Activated naive CD4-positive, alpha-beta T cell treated with anti-CD3 and anti-CD28 coated beads, Interleukin-2, amount 50 U/mL, for 72 hours (primary cell): ENCODE data around the gene RNF150. TPM values are rescaled to one million over a fixed set of nuclear protein-coding genes. Genes with fewer than 3 reads are reported as not detected.
"Not testable (repeated sequence)": the region's sequence is repeated elsewhere in the genome, so short reads cannot be mapped to it uniquely, and the experiment has no call there.

Experiments
- ATAC-seq, 2 donors: fragments of 150-1000 bp; cut with Tn5 transposase; 2 replicates each; pipeline ENCODE4 v1.10.0; 2021; ENCODE audit warnings: mild to moderate bottlenecking in 2 of 2, moderate library complexity in 2 of 2
- DNase-seq, 2 donors: peaks; one replicate each; pipeline ENCODE4 v3.0.0; 2021 to 2022; ENCODE audit warnings: low spot score in 2 of 2
- H3K27ac Mint-ChIP-seq, 2 donors: one replicate each; pipeline ENCODE4 v1.8.0; 2022; ENCODE audit warnings: mild to moderate bottlenecking in 2 of 2, mixed read lengths in 2 of 2
- H3K36me3 Mint-ChIP-seq, 2 donors: one replicate each; pipeline ENCODE4 v1.8.0; 2022; ENCODE audit warnings: mixed read lengths in 2 of 2
- H3K9me3 Mint-ChIP-seq, 2 donors: one replicate each; pipeline ENCODE4 v1.8.0; 2022; ENCODE audit warnings: mixed read lengths in 2 of 2
- total RNA-seq, 2 donors: library from RNA; stranded (reverse); gene quantifications; one replicate each; pipeline ENCODE4 v1.2.3, GENCODE V29; 2022

RNF150 gene
- total RNA-seq, 2 donors from 2014 or later, result 0.08 TPM; not detected in 1

DNA sequence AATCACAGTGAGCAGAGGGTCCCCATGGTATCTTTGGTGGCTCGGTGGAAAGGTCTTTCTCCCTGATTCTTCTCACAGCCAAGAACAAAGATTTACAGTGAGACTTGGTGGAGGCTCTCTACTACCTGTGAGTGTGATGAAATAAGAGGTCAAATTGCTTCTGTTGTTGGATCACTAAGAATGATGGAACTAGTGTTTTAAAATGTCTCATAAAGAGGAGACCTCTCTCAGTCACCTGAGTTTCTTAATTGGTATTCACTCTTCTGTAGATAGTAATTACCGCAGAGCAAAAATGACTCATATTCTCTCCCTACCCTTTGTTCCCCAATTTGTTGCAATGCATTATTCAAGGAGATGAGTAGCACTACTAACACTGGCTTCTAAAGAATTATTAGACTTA, 276.2 kb downstream of the RNF150 start:
- no peak for DNase-seq
- peak in 1 of 2 donors; percentile 34 for ATAC-seq
- Mint-ChIP-seq H3K27ac (no peak overlapping the region), H3K9me3 (no peaks in the 10 kb centered on the region), H3K36me3 (no peaks in the 10 kb centered on the region)

DNA sequence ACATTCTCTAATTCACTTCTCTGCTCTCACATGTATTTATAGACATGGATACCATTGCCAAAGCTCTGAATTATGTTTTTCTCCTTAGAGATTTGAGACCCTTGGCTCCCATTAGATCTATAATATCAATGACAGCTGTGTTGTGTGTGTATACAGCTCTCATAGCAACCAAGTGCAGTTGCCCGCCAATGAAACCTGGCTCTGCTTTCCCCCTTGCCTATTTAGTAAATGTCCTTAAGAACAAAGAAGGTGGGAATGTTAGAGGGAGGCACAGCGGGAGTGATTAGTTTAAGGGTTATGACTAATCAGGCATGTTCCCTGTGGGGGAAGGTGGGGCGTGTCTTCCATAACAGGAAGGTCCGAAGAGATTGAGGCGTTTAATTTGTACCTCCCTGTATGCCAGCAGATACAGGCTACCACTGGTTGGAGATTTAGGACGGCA, 276.6 kb downstream of the RNF150 start:
- Mint-ChIP-seq H3K36me3 (no peaks in the 10 kb centered on the region), H3K27ac (no peak overlapping the region), H3K9me3 (no peaks in the 10 kb centered on the region)
- DNase-seq (no peak), ATAC-seq (no peak)

DNA sequence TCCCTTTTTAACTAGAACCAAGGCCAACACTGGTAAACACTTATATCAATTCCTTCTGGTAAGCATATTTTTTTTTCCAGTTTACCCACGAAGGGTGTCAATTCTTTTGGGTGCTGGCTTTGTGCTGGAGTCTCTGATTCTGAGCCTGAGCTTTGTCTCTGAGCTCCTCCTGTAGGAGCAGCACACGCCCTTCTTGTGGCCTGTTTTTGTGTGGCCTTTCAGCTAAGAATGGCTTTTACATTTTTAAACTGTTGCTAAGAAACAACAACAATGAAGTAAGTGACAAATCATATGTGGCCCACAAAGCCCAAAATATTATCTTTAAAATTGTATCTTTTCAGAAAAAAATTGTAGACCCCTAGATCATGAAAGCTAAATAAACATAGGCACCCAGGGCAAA, 279.1 kb downstream of the RNF150 start:
- Mint-ChIP-seq H3K9me3 (no peaks in the 10 kb centered on the region), H3K27ac (no peak overlapping the region), H3K36me3 (no peaks in the 10 kb centered on the region)
- ATAC-seq, result no peak
- no peak for DNase-seq

DNA sequence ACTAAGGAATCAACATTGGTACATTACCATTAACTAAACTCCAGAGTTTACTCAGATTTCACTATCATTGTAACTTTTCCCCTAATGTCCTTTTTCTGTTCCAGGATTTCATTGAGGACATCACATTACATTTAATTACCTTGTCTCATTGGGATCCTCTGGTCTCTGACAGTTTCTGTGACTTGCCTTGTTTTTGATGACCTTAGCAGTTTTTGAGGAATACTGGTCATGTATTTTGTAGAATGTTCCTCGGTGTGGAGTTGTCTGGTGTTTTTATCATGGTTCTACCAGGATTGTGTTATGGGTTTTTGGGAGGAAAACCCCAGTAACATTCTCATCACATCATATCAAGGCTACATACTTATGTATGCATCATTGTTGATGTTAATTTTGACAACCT, 281.5 kb downstream of the RNF150 start:
- no peak overlapping the region for H3K27ac Mint-ChIP-seq
- DNase-seq (no peak), ATAC-seq (no peak)
- H3K9me3 Mint-ChIP-seq, result no peaks in the 10 kb centered on the region
- H3K36me3 Mint-ChIP-seq, result no peaks in the 10 kb centered on the region

DNA sequence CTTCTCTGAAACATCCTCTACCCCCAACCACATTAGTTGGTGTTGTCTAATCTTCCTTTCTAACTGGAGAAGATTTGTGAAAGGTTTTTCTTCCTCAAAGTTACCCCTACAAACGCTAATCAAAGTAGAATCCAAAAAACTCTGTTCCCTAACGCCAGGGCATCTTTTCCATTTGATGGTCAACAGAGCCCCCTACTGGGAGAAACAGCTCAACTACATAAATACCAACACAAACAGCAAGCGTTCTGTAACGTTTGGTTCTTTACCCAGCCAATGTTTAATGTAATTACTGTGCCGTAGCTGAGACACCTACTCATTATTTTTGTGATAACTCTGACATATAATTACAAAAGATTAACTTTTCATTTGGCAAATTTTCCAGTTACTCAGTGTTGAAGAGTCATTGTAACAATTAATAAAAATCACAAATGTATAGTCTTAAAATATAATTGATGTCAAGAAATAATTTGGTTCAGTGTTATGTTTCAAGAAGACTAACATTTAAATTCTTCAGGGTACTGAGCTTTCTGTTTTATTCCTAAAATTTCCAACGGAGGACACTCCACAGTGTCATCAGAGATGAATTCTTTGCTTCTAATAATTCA, 282.1 kb downstream of the RNF150 start:
- Mint-ChIP-seq H3K9me3 (no peaks in the 10 kb centered on the region), H3K27ac (no peak overlapping the region), H3K36me3 (no peaks in the 10 kb centered on the region)
- peak in 1 of 2 donors; percentile 55 for ATAC-seq
- DNase-seq, result peak in 1 of 2 donors; percentile 40

DNA sequence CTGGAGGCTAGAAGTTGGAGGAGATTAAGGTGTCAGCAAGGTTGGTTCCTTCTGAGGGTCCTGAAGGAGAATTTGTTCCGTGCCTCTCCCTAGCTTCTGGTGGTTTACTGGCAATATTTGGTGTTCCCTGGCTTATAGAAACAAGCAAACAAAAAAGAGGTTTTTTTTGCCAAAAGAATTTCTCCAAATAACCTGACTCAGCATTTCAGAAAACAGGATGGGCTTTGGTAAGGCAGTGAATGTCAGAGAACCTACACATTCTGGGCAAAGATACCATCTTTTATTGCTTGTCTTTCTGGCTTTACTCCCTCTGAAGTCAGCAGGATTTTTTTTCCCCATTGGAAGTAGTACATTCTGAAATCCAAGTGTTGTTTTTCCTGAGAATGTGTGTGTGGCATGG, 283.7 kb downstream of the RNF150 start:
- no peak overlapping the region for H3K27ac Mint-ChIP-seq
- no peak for ATAC-seq

DNA sequence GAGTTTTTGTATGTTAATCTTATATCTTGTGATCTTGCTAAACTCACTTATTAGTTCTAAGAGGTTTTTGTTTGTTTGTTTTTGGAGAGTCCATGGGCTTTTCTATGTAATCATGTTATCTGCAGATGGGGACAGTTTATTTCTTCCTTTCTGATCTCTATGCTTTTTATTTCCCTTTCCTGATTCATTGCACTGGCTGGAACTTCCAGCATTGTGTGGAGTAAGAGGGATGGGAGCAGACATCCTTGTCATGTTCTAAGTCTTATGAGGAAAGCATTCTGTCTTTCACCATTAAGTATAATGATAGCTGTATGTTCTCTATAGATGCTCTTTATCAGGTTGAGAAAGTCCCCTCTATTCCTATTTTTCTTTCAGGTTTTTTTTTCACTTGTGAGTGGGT, 286.5 kb downstream of the RNF150 start:
- Mint-ChIP-seq H3K36me3 (no peaks in the 10 kb centered on the region), H3K27ac (no peak overlapping the region), H3K9me3 (no peaks in the 10 kb centered on the region)
- ATAC-seq (no peak), DNase-seq (no peak)

More for the DNA sequence above, 283.7 kb downstream of the RNF150 start:
- Mint-ChIP-seq H3K9me3 (no peaks in the 10 kb centered on the region), H3K36me3 (no peaks in the 10 kb centered on the region)
- no peak for DNase-seq

DNA sequence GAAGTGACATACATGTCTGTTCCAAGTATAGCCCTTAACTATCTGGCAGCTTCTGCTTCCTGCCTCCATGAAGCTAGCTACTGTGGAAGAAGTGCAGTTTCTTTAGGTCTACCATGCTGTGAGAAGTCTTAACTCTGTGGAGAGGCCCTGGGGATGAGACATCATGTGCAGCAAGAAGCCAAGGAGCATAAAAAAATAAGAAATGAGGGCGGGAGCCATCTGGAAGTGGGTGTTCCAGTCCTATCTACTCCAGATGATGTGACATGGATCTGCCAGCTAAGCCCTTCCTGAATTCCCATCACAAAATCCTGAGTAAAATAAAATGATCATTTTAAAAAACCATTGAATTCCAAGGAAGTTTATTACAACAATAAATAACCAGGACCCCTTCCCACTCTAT, 289.2 kb downstream of the RNF150 start:
- Mint-ChIP-seq H3K9me3 (no peaks in the 10 kb centered on the region), H3K36me3 (no peaks in the 10 kb centered on the region), H3K27ac (no peak overlapping the region)
- no peak for DNase-seq
- no peak for ATAC-seq

DNA sequence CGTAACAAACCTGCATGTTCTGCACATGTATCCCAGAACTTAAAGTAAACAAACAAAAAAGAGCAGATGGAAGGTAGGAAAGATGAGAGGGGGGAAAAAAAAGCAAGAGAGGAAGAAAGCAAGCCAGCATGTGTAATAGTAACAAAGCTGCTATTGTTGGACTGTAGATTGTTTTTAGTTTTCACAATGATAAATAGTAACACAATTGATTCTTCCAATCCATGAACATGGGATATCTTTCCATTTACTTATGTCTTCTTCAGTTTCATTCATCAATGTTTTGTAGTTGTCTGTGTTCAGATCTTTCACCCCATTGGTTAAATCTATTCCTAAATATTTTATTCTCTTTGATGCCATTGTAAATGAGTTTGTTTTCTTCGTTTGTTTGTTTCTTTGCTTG, 292.1 kb downstream of the RNF150 start:
- Mint-ChIP-seq H3K27ac (no peak overlapping the region), H3K36me3 (no peaks in the 10 kb centered on the region)

DNA sequence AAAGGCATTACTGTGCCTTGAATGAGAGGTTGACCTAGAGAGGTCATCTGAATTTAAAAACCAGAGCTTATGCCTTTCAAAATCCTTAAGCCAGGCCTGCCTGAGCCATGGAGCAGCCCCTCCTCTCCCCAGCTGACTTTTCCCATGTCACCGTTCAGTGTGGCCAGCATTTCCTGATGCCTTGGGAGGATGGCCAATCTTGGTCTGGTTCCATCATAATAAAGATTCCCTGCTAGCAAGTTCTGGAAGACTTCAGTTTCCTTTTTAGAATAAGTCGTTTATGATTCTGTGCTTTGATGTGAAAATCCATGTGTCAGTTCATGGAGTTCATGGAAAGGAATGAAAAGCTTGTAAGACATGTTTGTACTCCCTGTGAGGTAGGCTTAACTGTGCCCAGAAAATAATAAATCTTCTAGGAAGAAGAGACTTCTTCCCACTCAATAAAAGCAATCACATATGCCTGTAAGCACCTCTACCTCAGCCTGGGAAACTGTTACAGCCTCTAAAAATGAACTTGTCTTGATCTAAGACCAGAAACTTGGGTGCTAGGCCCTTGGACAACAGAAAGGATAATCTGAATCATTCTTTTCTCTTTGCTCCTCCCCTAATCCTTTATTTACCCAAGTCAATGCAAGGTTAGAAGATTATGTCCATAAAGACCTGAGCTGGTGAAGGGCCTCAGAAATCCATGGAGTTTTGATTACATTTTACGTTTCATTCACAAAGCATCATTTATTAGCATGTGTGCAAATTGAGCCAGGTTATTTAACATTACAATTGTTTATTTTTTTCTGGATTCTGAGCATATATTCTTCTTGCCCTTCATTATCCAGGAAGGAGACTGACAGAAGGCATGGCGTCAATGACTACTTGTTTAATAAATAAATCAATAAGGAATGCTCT, 293.1 kb downstream of the RNF150 start:
- Mint-ChIP-seq H3K27ac (no peak overlapping the region), H3K36me3 (no peaks in the 10 kb centered on the region), H3K9me3 (no peaks in the 10 kb centered on the region)
- DNase-seq (no peak), ATAC-seq (no peak)

More for the DNA sequence above, 292.1 kb downstream of the RNF150 start:
- DNase-seq (no peak), ATAC-seq (no peak)
- H3K9me3 Mint-ChIP-seq, result no peaks in the 10 kb centered on the region

DNA sequence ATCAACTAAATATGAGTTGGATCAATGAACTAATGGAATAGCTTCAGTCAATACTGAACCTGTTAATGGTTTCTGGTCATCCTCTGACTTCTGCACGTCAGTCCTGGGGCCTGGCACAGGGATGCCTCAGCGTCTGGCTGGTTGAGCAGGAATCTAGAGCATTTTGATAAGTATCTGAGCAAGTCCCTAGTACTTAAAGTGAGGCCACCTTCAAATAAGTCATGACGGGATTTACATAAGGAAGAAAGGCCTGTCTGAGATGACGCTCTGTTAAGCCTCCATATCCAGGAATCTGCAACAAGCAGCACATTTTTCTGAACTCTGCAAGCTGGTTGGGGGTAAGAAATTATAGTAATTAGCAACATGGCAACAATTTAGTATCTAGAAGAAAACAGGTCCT, 293.9 kb downstream of the RNF150 start:
- Mint-ChIP-seq H3K36me3 (no peaks in the 10 kb centered on the region), H3K27ac (no peak overlapping the region), H3K9me3 (no peaks in the 10 kb centered on the region)
- no peak for ATAC-seq
- no peak for DNase-seq

DNA sequence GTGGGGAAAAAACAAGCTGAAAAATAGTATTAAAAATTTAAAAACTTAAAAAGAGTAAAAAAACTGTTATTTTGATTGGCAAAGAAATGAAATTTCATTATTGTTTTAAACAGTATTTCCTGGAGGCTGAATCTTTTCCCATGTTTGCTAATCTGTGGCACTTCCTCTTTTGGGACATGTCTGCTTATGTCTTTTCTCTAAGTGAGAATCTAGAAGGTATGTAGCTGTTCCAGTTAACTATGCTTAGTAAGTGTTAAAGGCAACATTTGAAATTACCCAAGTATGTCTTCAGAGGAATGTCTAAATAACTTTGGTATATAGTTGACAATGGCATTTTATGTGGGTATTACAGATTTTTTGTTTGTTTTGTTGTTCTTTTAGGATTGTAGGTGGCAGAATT, 295.5 kb downstream of the RNF150 start:
- ATAC-seq, result no peak

DNA sequence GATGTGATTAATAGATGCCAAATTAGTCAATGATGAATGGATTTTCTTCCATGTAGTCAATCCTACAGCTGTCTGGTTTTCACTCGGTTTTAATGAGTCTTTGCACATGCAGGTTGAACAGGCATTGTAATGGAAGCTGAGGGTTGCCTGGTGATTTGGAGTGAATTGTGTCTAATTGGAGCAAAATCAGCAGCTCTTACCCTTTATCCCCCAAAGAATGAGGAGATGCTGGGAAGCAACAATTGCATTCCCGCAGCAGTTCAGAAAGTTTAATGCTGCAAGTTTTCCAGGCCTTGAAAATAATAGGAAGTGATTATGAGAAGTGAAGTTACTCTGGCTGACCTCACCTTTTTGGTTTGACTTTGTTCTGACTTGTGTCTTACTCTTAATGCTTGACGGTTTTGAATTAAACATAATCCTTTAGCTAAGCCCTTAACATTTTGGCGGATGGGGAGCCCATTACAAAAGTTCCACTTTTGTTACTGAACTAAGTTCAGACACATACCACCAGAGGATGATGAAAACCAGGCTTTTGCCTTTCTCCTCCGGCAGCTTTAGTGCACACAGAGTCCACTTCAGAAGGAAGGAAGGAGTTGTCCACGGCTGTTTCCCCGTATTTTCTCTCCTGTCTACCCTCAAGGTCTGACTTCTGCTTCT, 298.3 kb downstream of the RNF150 start:
- no peaks in the 10 kb centered on the region for H3K36me3 Mint-ChIP-seq
- ATAC-seq (no peak), DNase-seq (no peak)
- no peak overlapping the region for H3K27ac Mint-ChIP-seq
- no peaks in the 10 kb centered on the region for H3K9me3 Mint-ChIP-seq

More for the DNA sequence above, 295.5 kb downstream of the RNF150 start:
- DNase-seq, result no peak
- H3K36me3 Mint-ChIP-seq, result no peaks in the 10 kb centered on the region
- H3K9me3 Mint-ChIP-seq, result no peaks in the 10 kb centered on the region
- no peak overlapping the region for H3K27ac Mint-ChIP-seq

DNA sequence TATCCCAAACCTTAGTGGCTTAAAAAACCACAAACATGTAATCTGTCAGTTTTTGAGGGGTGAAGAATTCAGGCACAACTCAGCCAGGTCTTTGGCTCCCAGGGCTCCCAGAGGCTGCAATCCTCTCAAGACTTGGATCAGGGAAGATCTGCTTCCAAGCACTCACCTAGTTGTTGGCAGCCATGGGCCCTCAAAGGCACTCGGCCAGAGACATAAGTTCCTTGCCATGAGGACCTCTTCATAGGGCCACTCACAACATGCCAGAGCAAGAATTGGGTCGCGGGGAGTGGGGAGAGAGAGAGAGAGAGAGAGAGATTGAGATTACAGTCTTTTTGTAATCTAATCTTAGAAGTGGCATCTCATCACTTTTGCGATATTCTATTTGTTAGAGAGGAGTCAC, 300.0 kb downstream of the RNF150 start:
- no peak for DNase-seq
- Mint-ChIP-seq H3K27ac (no peak overlapping the region), H3K9me3 (peaks cover 0 to 5% of the 10 kb centered on the region in 2 donors), H3K36me3 (peaks cover 0 to 6% of the 10 kb centered on the region in 2 donors)
- ATAC-seq, result no peak

DNA sequence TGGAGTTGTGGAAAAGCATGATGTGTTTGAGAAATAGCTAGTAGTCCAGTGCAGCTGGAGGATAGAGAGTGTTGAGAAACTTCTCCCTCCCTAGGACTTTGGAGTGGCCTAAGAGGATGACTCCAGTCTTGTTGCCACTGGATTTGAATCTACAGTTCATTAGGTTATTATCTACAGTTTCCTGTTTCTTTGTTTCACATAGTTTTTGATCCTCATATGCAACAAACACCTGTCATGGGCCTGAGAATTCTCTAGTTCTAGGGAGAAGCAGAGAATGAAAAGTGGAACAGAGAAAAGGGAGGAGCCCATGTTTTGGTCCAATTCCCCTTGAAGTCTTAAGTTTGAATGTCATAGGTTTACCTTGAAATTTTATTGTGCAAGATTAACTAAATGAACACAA, 303.4 kb downstream of the RNF150 start:
- ATAC-seq (no peak), DNase-seq (no peak)
- Mint-ChIP-seq H3K9me3 (peaks cover 5% of the 10 kb centered on the region in 2 donors), H3K36me3 (peaks cover 0 to 6% of the 10 kb centered on the region in 2 donors), H3K27ac (no peak overlapping the region)

DNA sequence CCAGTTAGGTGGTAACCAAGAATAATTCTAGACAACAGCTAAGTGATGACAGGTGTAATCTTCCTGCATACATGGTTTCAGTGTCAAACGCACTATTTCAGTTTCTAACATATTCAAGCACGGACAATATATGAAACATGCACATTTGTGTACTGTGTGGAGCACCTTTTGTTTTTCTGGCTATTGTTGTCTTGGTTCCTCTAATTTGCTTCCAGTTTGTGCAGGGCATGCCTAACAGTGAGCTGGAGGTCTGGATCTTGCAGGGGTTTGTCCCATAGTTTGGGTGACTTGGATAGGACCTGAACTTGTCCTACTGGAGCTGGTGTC, 306.6 kb downstream of the RNF150 start:
- ATAC-seq (no peak), DNase-seq (no peak)
- H3K27ac Mint-ChIP-seq, result no peak overlapping the region
- H3K36me3 Mint-ChIP-seq, result peaks cover 0 to 6% of the 10 kb centered on the region in 2 donors
- peaks cover 5 to 9% of the 10 kb centered on the region in 2 donors for H3K9me3 Mint-ChIP-seq

DNA sequence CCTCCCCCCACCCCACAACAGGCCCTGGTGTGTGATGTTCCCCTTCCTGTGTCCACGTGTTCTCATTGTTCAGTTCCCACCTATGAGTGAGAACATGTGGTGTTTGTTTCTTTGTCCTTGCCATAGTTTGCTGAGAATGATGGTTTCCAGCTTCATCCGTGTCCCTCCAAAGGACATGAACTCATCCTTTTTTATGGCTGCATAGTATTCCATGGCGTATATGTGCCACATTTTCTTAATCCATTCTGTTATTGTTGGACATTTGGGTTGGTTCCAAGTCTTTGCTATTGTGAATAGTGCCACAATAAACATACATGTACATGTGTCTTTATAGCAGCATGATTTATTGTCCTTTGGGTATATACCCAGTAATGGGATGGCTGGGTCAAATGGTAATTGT, 312.7 kb downstream of the RNF150 start:
- not testable (repeated sequence) for DNase-seq, ATAC-seq, H3K36me3 Mint-ChIP-seq, H3K9me3 Mint-ChIP-seq, H3K27ac Mint-ChIP-seq
